Tibial artery (tissue), 4 donors: ENCODE results near the gene IRF2.

Experiments used
- DNase-seq, 2 donors: peaks; one replicate each; pipeline ENCODE4 v3.0.0-alpha.2; 2019
- H3K27ac ChIP-seq, 2 donors: fragments of 200-600 bp; sonication (generic) in 1 of 2; 1 replicate in 1 of 2; 2 replicates in 1 of 2; pipeline ENCODE4 v1.5.1; 2018 to 2019; ENCODE audit warnings: mild to moderate bottlenecking in 1 of 2
- H3K27me3 ChIP-seq, 2 donors: fragments of 200-600 bp; sonication (generic) in 1 of 2; one replicate each; pipeline versions ENCODE4 v1.5.1 to v1.6.0; 2016 to 2019
- H3K36me3 ChIP-seq, 3 donors: fragments of 200-600 bp; sonication (generic) in 2 of 3; one replicate each; pipeline ENCODE4 v1.5.1; 2016 to 2019; ENCODE audit warnings: mild to moderate bottlenecking in 2 of 3
- H3K4me1 ChIP-seq, 4 donors: fragments of 200-600 bp; sonication (generic) in 2 of 4; 1 replicate in 3 of 4; 2 replicates in 1 of 4; pipeline ENCODE4 v1.5.1; 2016 to 2019
- H3K4me3 ChIP-seq, 2 donors: fragments of 200-600 bp; sonication (generic) in 1 of 2; 1 replicate in 1 of 2; 2 replicates in 1 of 2; pipeline ENCODE4 v1.5.1; 2018 to 2019; ENCODE audit warnings: mild to moderate bottlenecking in 2 of 2
- H3K9me3 ChIP-seq, 3 donors: fragments of 200-600 bp; sonication (generic) in 1 of 3; one replicate each; pipeline ENCODE4 v1.5.1; 2016 to 2019
- intact Hi-C: fragments of 100-400 bp; cut with DNase I; formaldehyde crosslinking; loops from one replicate; pipeline ENCODE4 v1.15.0; 2023; ENCODE audit warnings: low total_unique reads
- TF ChIP-seq, protein P1 (sequence below), 2 experiments: fragments of 200-600 bp in 1 of 2; fragments of 450-650 bp in 1 of 2; IDR thresholded peaks; one replicate each; pipeline ENCODE4 v1.5.1; 2017 to 2019; ENCODE audit warnings: antibody characterized with exemption in 2 of 2, mild to moderate bottlenecking in 1 of 2, moderate library complexity in 1 of 2

IRF2 gene

DNA sequence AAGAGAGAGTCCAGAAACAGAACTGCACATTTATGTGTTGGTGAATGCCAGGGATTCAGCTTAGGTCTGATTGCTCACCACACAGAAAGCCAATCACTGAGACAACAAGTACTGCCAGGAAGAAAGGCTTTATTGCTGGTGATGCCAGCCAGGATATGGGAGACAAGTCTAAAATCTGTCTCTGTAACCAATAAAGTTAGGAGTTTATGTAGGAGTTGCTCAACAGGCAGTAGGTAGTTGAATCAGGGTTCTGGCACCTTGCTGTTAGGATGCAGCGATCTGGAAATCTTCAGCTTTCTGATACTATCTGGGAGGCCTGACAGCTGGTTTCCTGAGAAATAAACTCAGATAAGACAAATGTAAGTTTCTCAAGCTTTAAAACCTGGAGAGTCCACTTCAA lies 136.4 kb downstream of the IRF2 start:
- Histone ChIP-seq H3K27ac (no peak overlapping the region), H3K27me3 (no peaks in the 10 kb centered on the region), H3K36me3 (no peaks in the 10 kb centered on the region), H3K4me3 (no peak overlapping the region), H3K9me3 (no peaks in the 10 kb centered on the region), H3K4me1 (no peaks in the 10 kb centered on the region)
- no peak for DNase-seq
- intact Hi-C loops: no loop called here
- TF ChIP-seq, protein P1, sequence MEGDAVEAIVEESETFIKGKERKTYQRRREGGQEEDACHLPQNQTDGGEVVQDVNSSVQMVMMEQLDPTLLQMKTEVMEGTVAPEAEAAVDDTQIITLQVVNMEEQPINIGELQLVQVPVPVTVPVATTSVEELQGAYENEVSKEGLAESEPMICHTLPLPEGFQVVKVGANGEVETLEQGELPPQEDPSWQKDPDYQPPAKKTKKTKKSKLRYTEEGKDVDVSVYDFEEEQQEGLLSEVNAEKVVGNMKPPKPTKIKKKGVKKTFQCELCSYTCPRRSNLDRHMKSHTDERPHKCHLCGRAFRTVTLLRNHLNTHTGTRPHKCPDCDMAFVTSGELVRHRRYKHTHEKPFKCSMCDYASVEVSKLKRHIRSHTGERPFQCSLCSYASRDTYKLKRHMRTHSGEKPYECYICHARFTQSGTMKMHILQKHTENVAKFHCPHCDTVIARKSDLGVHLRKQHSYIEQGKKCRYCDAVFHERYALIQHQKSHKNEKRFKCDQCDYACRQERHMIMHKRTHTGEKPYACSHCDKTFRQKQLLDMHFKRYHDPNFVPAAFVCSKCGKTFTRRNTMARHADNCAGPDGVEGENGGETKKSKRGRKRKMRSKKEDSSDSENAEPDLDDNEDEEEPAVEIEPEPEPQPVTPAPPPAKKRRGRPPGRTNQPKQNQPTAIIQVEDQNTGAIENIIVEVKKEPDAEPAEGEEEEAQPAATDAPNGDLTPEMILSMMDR (IDR thresholded peaks at IDR 0.05): no peak
